SJCRH30 (cell line): Measurements from ENCODE around the gene CCNG1. TPM values are rescaled to one million over a fixed set of nuclear protein-coding genes. Genes with fewer than 3 reads are reported as not detected.

Experiments
- DNase-seq, 2 experiments: peaks; one replicate each; pipeline ENCODE4 v3.0.0-alpha.2; 2015 to 2020
- H3K27ac ChIP-seq: fragments of 250-450 bp; sonication (Bioruptor Pico); 2 replicates; pipeline ENCODE4 v1.5.1; 2020; ENCODE audit warnings: mild to moderate bottlenecking, moderate library complexity
- H3K27me3 ChIP-seq: fragments of 250-450 bp; sonication (Bioruptor Pico); 2 replicates; pipeline ENCODE4 v1.5.1; 2020; ENCODE audit warnings: mild to moderate bottlenecking, moderate library complexity
- H3K36me3 ChIP-seq: fragments of 250-450 bp; sonication (Bioruptor Pico); 2 replicates; pipeline ENCODE4 v1.5.1; 2020; ENCODE audit warnings: mild to moderate bottlenecking, moderate library complexity
- H3K4me1 ChIP-seq: fragments of 250-450 bp; sonication (Bioruptor Pico); 2 replicates; pipeline ENCODE4 v1.5.1; 2020; ENCODE audit warnings: mild to moderate bottlenecking, moderate library complexity
- H3K4me3 ChIP-seq: fragments of 250-450 bp; sonication (Bioruptor Pico); 2 replicates; pipeline ENCODE4 v1.5.1; 2020; ENCODE audit warnings: mild to moderate bottlenecking, moderate library complexity
- H3K9me3 ChIP-seq: fragments of 250-450 bp; sonication (Bioruptor Pico); replicated peaks from 2 replicates; pipeline ENCODE4 v1.5.1; 2020; ENCODE audit warnings: mild to moderate bottlenecking, moderate library complexity
- total RNA-seq: library from RNA; depleted of rRNA; stranded (reverse); fragments of >200 nt; shearing (Covaris generic); gene quantifications from 2 replicates; pipeline ENCODE4 v1.2.3, GENCODE V29; 2014

The CCNG1 gene
- total RNA-seq, 1 experiment from 2014 or later = 202 TPM

GRCh38 chr5:163456029-163456589 is 18.7 kb downstream of the CCNG1 start:
- no peak for DNase-seq
- Histone ChIP-seq H3K4me1 (no peaks in the 10 kb centered on the region), H3K27me3 (no peaks in the 10 kb centered on the region), H3K4me3 (no peak overlapping the region), H3K36me3 (peaks cover 15% of the 10 kb centered on the region), H3K9me3 (no peaks in the 10 kb centered on the region), H3K27ac (no peak overlapping the region)

GRCh38 chr5:163456840-163457239 is 19.4 kb downstream of the CCNG1 start:
- H3K27me3 ChIP-seq = no peaks in the 10 kb centered on the region
- H3K9me3 ChIP-seq = no peaks in the 10 kb centered on the region
- no peaks in the 10 kb centered on the region for H3K4me1 ChIP-seq
- H3K36me3 ChIP-seq = peaks cover 13% of the 10 kb centered on the region
- H3K27ac ChIP-seq = no peak overlapping the region
- no peak for DNase-seq
- H3K4me3 ChIP-seq = no peak overlapping the region

GRCh38 chr5:163458778-163459385 is 21.5 kb downstream of the CCNG1 start:
- peak overlapping the region; percentile 99; the same call in 1 of the 2 replicates for H3K27ac ChIP-seq
- peak in 1 of 2 experiments; percentile 7 for DNase-seq
- no peaks in the 10 kb centered on the region for H3K27me3 ChIP-seq
- H3K36me3 ChIP-seq = peaks cover 8% of the 10 kb centered on the region
- no peaks in the 10 kb centered on the region for H3K4me1 ChIP-seq
- no peaks in the 10 kb centered on the region for H3K9me3 ChIP-seq
- peak overlapping the region; percentile 80 for H3K4me3 ChIP-seq

GRCh38 chr5:163459462-163459818 is 22.0 kb downstream of the CCNG1 start:
- H3K4me1 ChIP-seq = no peaks in the 10 kb centered on the region
- no peak for DNase-seq
- no peaks in the 10 kb centered on the region for H3K9me3 ChIP-seq
- H3K27me3 ChIP-seq = no peaks in the 10 kb centered on the region
- peak overlapping the region; percentile 99 for H3K27ac ChIP-seq
- H3K4me3 ChIP-seq = peak overlapping the region; percentile 80
- peaks cover 6% of the 10 kb centered on the region for H3K36me3 ChIP-seq

GRCh38 chr5:163459819-163460561 is 22.6 kb downstream of the CCNG1 start, which contains the start of gene NUDCD2:
TSS of gene NUDCD2 (minus strand) at chr5:163460102. CDS start at chr5:163460050, 52 bp downstream.
- no peaks in the 10 kb centered on the region for H3K9me3 ChIP-seq
- no peaks in the 10 kb centered on the region for H3K4me1 ChIP-seq
- H3K27me3 ChIP-seq = no peaks in the 10 kb centered on the region
- H3K4me3 ChIP-seq = peak within 1 kb of the TSS; percentile 80
- peaks cover 2% of the 10 kb centered on the region for H3K36me3 ChIP-seq
- H3K27ac ChIP-seq = peak within 1 kb of the TSS; percentile 99
- peak; percentile 96 to 98 for DNase-seq

- peak within 1 kb of the TSS; percentile 99 for H3K27ac ChIP-seq
- no peaks in the 10 kb centered on the region for H3K27me3 ChIP-seq
- H3K9me3 ChIP-seq = no peaks in the 10 kb centered on the region
- H3K36me3 ChIP-seq = no peaks in the 10 kb centered on the region; the same call in 1 of the 2 replicates
- H3K4me3 ChIP-seq = peak within 1 kb of the TSS; percentile 80
- no peaks in the 10 kb centered on the region for H3K4me1 ChIP-seq
- DNase-seq = peak; percentile 51 to 69
These were observed 23.3 kb downstream of the CCNG1 start, which contains the start of gene HMMR for GRCh38 chr5:163460562-163461171. TSS of gene HMMR (plus strand) at chr5:163460632. CDS start at chr5:163460693, 61 bp downstream.

- H3K4me3 ChIP-seq = no peak overlapping the region
- H3K36me3 ChIP-seq = peaks cover 14% of the 10 kb centered on the region
- H3K9me3 ChIP-seq = no peaks in the 10 kb centered on the region
- no peaks in the 10 kb centered on the region for H3K4me1 ChIP-seq
- DNase-seq = no peak
- H3K27ac ChIP-seq = no peak overlapping the region
- H3K27me3 ChIP-seq = no peaks in the 10 kb centered on the region
These were observed 25.7 kb downstream of the CCNG1 start for GRCh38 chr5:163463063-163463435.

GRCh38 chr5:163467682-163468081 is 30.3 kb downstream of the CCNG1 start:
- Histone ChIP-seq H3K4me1 (no peaks in the 10 kb centered on the region), H3K27ac (no peak overlapping the region), H3K27me3 (no peaks in the 10 kb centered on the region), H3K9me3 (no peaks in the 10 kb centered on the region), H3K4me3 (no peak overlapping the region), H3K36me3 (peaks cover 51% of the 10 kb centered on the region)
- no peak for DNase-seq

- no peaks in the 10 kb centered on the region for H3K9me3 ChIP-seq
- DNase-seq = no peak
- no peaks in the 10 kb centered on the region for H3K4me1 ChIP-seq
- peaks cover 73% of the 10 kb centered on the region for H3K36me3 ChIP-seq
- no peaks in the 10 kb centered on the region for H3K27me3 ChIP-seq
- H3K27ac ChIP-seq = no peak overlapping the region
- no peak overlapping the region for H3K4me3 ChIP-seq
These were observed 36.3 kb downstream of the CCNG1 start for GRCh38 chr5:163473635-163474243.

- no peak overlapping the region for H3K4me3 ChIP-seq
- H3K9me3 ChIP-seq = no peaks in the 10 kb centered on the region
- H3K27me3 ChIP-seq = no peaks in the 10 kb centered on the region
- H3K4me1 ChIP-seq = no peaks in the 10 kb centered on the region
- H3K36me3 ChIP-seq = peaks cover 73% of the 10 kb centered on the region
- H3K27ac ChIP-seq = no peak overlapping the region
- DNase-seq = no peak
These were observed 38.0 kb downstream of the CCNG1 start for GRCh38 chr5:163475411-163475810.

- H3K27ac ChIP-seq = no peak overlapping the region
- H3K4me3 ChIP-seq = no peak overlapping the region
- no peaks in the 10 kb centered on the region for H3K27me3 ChIP-seq
- H3K36me3 ChIP-seq = peaks cover 64% of the 10 kb centered on the region
- no peaks in the 10 kb centered on the region for H3K4me1 ChIP-seq
- no peak for DNase-seq
- H3K9me3 ChIP-seq = no peaks in the 10 kb centered on the region
These were observed 41.0 kb downstream of the CCNG1 start for GRCh38 chr5:163478126-163478981.

GRCh38 chr5:163478982-163479271 is 41.5 kb downstream of the CCNG1 start:
- no peak overlapping the region for H3K4me3 ChIP-seq
- no peaks in the 10 kb centered on the region for H3K9me3 ChIP-seq
- DNase-seq = no peak
- no peaks in the 10 kb centered on the region for H3K27me3 ChIP-seq
- H3K27ac ChIP-seq = no peak overlapping the region
- H3K4me1 ChIP-seq = no peaks in the 10 kb centered on the region
- peaks cover 64% of the 10 kb centered on the region for H3K36me3 ChIP-seq

- Histone ChIP-seq H3K9me3 (no peaks in the 10 kb centered on the region), H3K36me3 (peaks cover 31% of the 10 kb centered on the region), H3K4me3 (no peak overlapping the region), H3K27ac (no peak overlapping the region), H3K4me1 (no peaks in the 10 kb centered on the region), H3K27me3 (no peaks in the 10 kb centered on the region)
- DNase-seq = peak in 1 of 2 experiments; percentile 13
These were observed 51.8 kb downstream of the CCNG1 start for GRCh38 chr5:163489055-163489744.

- no peaks in the 10 kb centered on the region for H3K9me3 ChIP-seq
- H3K36me3 ChIP-seq = peaks cover 28% of the 10 kb centered on the region
- no peak for DNase-seq
- no peaks in the 10 kb centered on the region for H3K27me3 ChIP-seq
- no peak overlapping the region for H3K27ac ChIP-seq
- H3K4me3 ChIP-seq = no peak overlapping the region
- no peaks in the 10 kb centered on the region for H3K4me1 ChIP-seq
These were observed 52.3 kb downstream of the CCNG1 start for GRCh38 chr5:163489745-163490075.
